ENCODE data around the gene FHOD1. TPM values are rescaled to one million over a fixed set of nuclear protein-coding genes. Genes with fewer than 3 reads are reported as not detected.

Gene FHOD1
- total and polyA plus RNA-seq, 10 of the 15 experiments (the other 5 are each of a cell fraction or from before 2014, with no cell fraction given), result 8.9 to 65.7 (median 18.1) TPM

DNA sequence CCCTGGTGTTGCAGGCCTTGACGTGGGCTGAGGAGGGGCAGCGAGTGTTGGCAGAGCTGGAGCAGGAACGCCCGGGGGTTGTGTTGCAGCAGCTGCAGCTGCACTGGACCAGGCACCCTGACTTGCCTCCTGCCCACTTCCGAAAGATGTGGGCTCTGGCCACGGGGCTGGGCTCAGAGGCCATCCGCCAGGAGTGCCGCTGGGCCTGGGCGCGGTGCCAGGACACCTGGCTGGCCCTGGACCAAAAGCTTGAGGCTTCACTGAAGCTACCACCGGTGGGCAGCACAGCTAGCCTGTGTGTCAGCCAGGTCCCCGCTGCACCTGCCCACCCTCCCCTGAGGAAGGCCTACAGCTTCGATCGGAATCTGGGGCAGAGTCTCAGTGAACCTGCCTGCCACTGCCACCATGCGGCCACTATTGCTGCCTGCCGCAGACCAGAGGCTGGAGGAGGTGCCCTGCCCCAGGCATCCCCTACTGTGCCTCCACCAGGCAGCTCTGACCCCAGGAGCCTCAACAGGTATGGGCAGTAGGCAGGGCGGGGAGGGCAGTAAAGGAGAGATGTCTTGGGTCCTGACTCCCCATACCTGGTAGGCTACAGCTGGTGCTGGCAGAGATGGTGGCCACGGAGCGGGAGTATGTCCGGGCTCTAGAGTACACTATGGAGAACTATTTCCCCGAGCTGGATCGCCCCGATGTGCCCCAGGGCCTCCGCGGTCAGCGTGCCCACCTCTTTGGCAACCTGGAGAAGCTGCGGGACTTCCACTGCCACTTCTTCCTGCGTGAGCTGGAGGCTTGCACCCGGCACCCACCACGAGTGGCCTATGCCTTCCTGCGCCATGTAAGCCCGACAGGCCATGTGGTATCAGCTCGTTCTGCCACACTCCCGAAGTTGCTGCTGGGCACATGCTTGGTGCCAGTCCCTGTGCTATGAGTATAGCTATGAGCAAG, 37.7 kb upstream of the FHOD1 start:
- intact Hi-C loops (cut with micrococcal nuclease; ENCODE audit: unreplicated experiment), result no loop called here
- 55% methylated on average over 34 of the region's 34 CpGs for WGBS (ENCODE audit: insufficient coverage, insufficient replicate concordance, low lambda C conversion rate, missing lambda C conversion rate)
- TF ChIP-seq LARP7 (IDR thresholded peaks at IDR 0.05), result no peak
- TF ChIP-seq, protein P1, sequence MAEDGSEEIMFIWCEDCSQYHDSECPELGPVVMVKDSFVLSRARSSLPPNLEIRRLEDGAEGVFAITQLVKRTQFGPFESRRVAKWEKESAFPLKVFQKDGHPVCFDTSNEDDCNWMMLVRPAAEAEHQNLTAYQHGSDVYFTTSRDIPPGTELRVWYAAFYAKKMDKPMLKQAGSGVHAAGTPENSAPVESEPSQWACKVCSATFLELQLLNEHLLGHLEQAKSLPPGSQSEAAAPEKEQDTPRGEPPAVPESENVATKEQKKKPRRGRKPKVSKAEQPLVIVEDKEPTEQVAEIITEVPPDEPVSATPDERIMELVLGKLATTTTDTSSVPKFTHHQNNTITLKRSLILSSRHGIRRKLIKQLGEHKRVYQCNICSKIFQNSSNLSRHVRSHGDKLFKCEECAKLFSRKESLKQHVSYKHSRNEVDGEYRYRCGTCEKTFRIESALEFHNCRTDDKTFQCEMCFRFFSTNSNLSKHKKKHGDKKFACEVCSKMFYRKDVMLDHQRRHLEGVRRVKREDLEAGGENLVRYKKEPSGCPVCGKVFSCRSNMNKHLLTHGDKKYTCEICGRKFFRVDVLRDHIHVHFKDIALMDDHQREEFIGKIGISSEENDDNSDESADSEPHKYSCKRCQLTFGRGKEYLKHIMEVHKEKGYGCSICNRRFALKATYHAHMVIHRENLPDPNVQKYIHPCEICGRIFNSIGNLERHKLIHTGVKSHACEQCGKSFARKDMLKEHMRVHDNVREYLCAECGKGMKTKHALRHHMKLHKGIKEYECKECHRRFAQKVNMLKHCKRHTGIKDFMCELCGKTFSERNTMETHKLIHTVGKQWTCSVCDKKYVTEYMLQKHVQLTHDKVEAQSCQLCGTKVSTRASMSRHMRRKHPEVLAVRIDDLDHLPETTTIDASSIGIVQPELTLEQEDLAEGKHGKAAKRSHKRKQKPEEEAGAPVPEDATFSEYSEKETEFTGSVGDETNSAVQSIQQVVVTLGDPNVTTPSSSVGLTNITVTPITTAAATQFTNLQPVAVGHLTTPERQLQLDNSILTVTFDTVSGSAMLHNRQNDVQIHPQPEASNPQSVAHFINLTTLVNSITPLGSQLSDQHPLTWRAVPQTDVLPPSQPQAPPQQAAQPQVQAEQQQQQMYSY (CRISPR knock-in tag; IDR thresholded peaks at IDR 0.05), result no peak
- TF ChIP-seq, protein P2, sequence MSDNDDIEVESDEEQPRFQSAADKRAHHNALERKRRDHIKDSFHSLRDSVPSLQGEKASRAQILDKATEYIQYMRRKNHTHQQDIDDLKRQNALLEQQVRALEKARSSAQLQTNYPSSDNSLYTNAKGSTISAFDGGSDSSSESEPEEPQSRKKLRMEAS (IDR thresholded peaks at IDR 0.05; ENCODE audit: low read depth, low read length), result no peak
- no peak for TF ChIP-seq BMI1 (IDR thresholded peaks at IDR 0.05; ENCODE audit: borderline replicate concordance)
- TF ChIP-seq, protein P3, sequence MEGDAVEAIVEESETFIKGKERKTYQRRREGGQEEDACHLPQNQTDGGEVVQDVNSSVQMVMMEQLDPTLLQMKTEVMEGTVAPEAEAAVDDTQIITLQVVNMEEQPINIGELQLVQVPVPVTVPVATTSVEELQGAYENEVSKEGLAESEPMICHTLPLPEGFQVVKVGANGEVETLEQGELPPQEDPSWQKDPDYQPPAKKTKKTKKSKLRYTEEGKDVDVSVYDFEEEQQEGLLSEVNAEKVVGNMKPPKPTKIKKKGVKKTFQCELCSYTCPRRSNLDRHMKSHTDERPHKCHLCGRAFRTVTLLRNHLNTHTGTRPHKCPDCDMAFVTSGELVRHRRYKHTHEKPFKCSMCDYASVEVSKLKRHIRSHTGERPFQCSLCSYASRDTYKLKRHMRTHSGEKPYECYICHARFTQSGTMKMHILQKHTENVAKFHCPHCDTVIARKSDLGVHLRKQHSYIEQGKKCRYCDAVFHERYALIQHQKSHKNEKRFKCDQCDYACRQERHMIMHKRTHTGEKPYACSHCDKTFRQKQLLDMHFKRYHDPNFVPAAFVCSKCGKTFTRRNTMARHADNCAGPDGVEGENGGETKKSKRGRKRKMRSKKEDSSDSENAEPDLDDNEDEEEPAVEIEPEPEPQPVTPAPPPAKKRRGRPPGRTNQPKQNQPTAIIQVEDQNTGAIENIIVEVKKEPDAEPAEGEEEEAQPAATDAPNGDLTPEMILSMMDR (IDR thresholded peaks at IDR 0.05 in 2 of 3, conservative IDR thresholded peaks at IDR 0.05 in 1 of 3; ENCODE audit: control insufficient read depth in 2 of 3, extremely low read depth in 1 of 3, insufficient read depth in 1 of 3, low read depth in 3 of 3, low read length in 3 of 3), result peak; percentile 13 to 38 (median 38); a peak in 3 of 6 replicates
- peak; percentile 16; the same call in 1 of the 2 replicates for TF ChIP-seq RAD21 (IDR thresholded peaks at IDR 0.05; ENCODE audit: insufficient read depth, low read depth, low read length)
- no peak for TF ChIP-seq POU2F2 (IDR thresholded peaks at IDR 0.05; ENCODE audit: borderline replicate concordance, low read depth, low read length)
- no peak for TF ChIP-seq RBBP5 (conservative IDR thresholded peaks at IDR 0.05)
- no peak for TF ChIP-seq CHD1 (IDR thresholded peaks at IDR 0.05; ENCODE audit: low read depth, low read length)
- in situ Hi-C loops (cut with MboI), result no loop called here
- DNase-seq (ENCODE audit: low read depth, low spot score), result no peak
- peak; percentile 69 for ATAC-seq
- SMC1A ChIA-PET (ENCODE audit: uncharacterized antibody, unreplicated experiment), result interaction anchor here (0.9 to 1.2 kb wide), 2 partner anchors 54 kb away, joined by 3 to 4 read pairs; no protein-coding TSS in a partner anchor
- CTCF ChIA-PET, result interaction anchor here (0.7 to 2.0 kb wide), 10 partner anchors 11 to 87 kb away, joined by 3 to 11 read pairs (median 4); partner anchors contain the start of genes KCTD19 and LRRC36
- H3K79me2 ChIP-seq (ENCODE audit: control insufficient read depth, insufficient read depth, low read length), result no peaks in the 10 kb centered on the region
- POLR2A ChIA-PET, result no interaction called here
- H3K36me3 ChIP-seq (ENCODE audit: control insufficient read depth in 2 of 2, insufficient read depth in 2 of 2, low read length in 1 of 2), result no peaks in the 10 kb centered on the region
- no peak overlapping the region for H3K4me2 ChIP-seq (ENCODE audit: control insufficient read depth, insufficient read depth)
- no peak for FAIRE-seq
- BruUV-seq (replicated peaks), result no TSS peak
- no peaks in the 10 kb centered on the region for H3K9me3 ChIP-seq (replicated peaks; ENCODE audit: control insufficient read depth, insufficient read depth, low read length)
- H3K27me3 ChIP-seq (replicated peaks in 1 of 2; ENCODE audit: control insufficient read depth in 2 of 2, insufficient read depth in 2 of 2, low read length in 1 of 2), result no peaks in the 10 kb centered on the region
- no peak overlapping the region for H3K9ac ChIP-seq (ENCODE audit: control insufficient read depth, insufficient read depth, low read length)
- no peak overlapping the region for H2AFZ ChIP-seq (ENCODE audit: control insufficient read depth, low read depth, low read length)
- H4K20me1 ChIP-seq (ENCODE audit: control insufficient read depth, insufficient read depth), result no peaks in the 10 kb centered on the region
- no peak overlapping the region for H3K27ac ChIP-seq (ENCODE audit: control insufficient read depth, insufficient read depth)
- RAD21 ChIA-PET (ENCODE audit: unreplicated experiment), result interaction anchor here (0.9 to 1.2 kb wide), 2 partner anchors 54 to 114 kb away, joined by 3 to 4 read pairs; no protein-coding TSS in a partner anchor
- no peak overlapping the region for H3K4me3 ChIP-seq
- H3K4me1 ChIP-seq (ENCODE audit: control insufficient read depth, insufficient read depth, low read length), result no peaks in the 10 kb centered on the region

All from GM12878 (cell line).